ENCODE data around the gene MSI2.
"Not testable (repeated sequence)": the region's sequence is repeated elsewhere in the genome, so short reads cannot be mapped to it uniquely, and the experiment has no call there.

Gene MSI2

GRCh38 chr17:57620576-57620975 is 364.3 kb downstream of the MSI2 start:
- Histone ChIP-seq H3K79me2 (ENCODE audit: insufficient read depth, low read length) (no peaks in the 10 kb centered on the region), H2AFZ (ENCODE audit: low read length) (no peak overlapping the region), H3K9me2 (ENCODE audit: low read depth, low read length) (no peaks in the 10 kb centered on the region), H4K20me1 (ENCODE audit: insufficient read depth, low read length) (no peaks in the 10 kb centered on the region), H3K4me1 (ENCODE audit: insufficient read depth, low read length, severe bottlenecking) (peaks cover 44% of the 10 kb centered on the region), H3K27me3 (ENCODE audit: insufficient read depth, low read length) (no peaks in the 10 kb centered on the region), H3K9me3 (ENCODE audit: low read length) (peaks cover 16% of the 10 kb centered on the region), H3F3A (ENCODE audit: insufficient read depth, low read length) (no peaks in the 10 kb centered on the region; the same call in 1 of the 2 replicates), H3K9ac (ENCODE audit: low read length) (no peak overlapping the region), H3K36me3 (ENCODE audit: insufficient read depth, low read length) (peaks cover 62% of the 10 kb centered on the region), H3K4me3 (ENCODE audit: low read depth, low read length, poor library complexity, severe bottlenecking) (no peak overlapping the region), H3K27ac (ENCODE audit: low read depth, low read length, poor library complexity, severe bottlenecking) (peak overlapping the region; percentile 91), H3K4me2 (ENCODE audit: low read length) (no peak overlapping the region)
- no peak for TF ChIP-seq CTCF (IDR thresholded peaks at IDR 0.05; ENCODE audit: low read length)
- TF ChIP-seq EZH2 (IDR thresholded peaks at IDR 0.05; ENCODE audit: borderline replicate concordance, low read length), result no peak

- peak overlapping the region; percentile 63; the same call in 1 of the 2 replicates for H3K4me2 ChIP-seq (ENCODE audit: low read length)
- H3K9me2 ChIP-seq (ENCODE audit: low read depth, low read length); H3K27me3 ChIP-seq (ENCODE audit: insufficient read depth, low read length); H2AFZ ChIP-seq (ENCODE audit: low read length); H3K9me3 ChIP-seq (ENCODE audit: low read length); H3K79me2 ChIP-seq (ENCODE audit: insufficient read depth, low read length); H3K4me3 ChIP-seq (ENCODE audit: low read depth, low read length, poor library complexity, severe bottlenecking); H3F3A ChIP-seq (ENCODE audit: insufficient read depth, low read length); H4K20me1 ChIP-seq (ENCODE audit: insufficient read depth, low read length): not testable (repeated sequence)
- peaks cover 44% of the 10 kb centered on the region for H3K4me1 ChIP-seq (ENCODE audit: insufficient read depth, low read length, severe bottlenecking)
- peaks cover 61% of the 10 kb centered on the region for H3K36me3 ChIP-seq (ENCODE audit: insufficient read depth, low read length)
- peak overlapping the region; percentile 66; the same call in 1 of the 2 replicates for H3K9ac ChIP-seq (ENCODE audit: low read length)
- peak overlapping the region; percentile 91 for H3K27ac ChIP-seq (ENCODE audit: low read depth, low read length, poor library complexity, severe bottlenecking)
Measured at GRCh38 chr17:57621791-57622190, 365.5 kb downstream of the MSI2 start.

- no peaks in the 10 kb centered on the region for H3K79me2 ChIP-seq (ENCODE audit: insufficient read depth, low read length)
- H3K27me3 ChIP-seq (ENCODE audit: insufficient read depth, low read length), result no peaks in the 10 kb centered on the region
- H3K36me3 ChIP-seq (ENCODE audit: insufficient read depth, low read length), result peaks cover 61% of the 10 kb centered on the region
- H3K9ac ChIP-seq (ENCODE audit: low read length), result peak overlapping the region; percentile 66
- peak overlapping the region; percentile 28 for H3K4me3 ChIP-seq (ENCODE audit: low read depth, low read length, poor library complexity, severe bottlenecking)
- H3K9me2 ChIP-seq (ENCODE audit: low read depth, low read length), result no peaks in the 10 kb centered on the region
- peak overlapping the region; percentile 63 for H3K4me2 ChIP-seq (ENCODE audit: low read length)
- peak overlapping the region; percentile 91 for H3K27ac ChIP-seq (ENCODE audit: low read depth, low read length, poor library complexity, severe bottlenecking)
- peaks cover under 1% of the 10 kb centered on the region; the same call in 1 of the 2 replicates for H3K9me3 ChIP-seq (ENCODE audit: low read length)
- H3K4me1 ChIP-seq (ENCODE audit: insufficient read depth, low read length, severe bottlenecking), result peaks cover 44% of the 10 kb centered on the region
- no peak overlapping the region for H2AFZ ChIP-seq (ENCODE audit: low read length)
- TF ChIP-seq EZH2 (IDR thresholded peaks at IDR 0.05; ENCODE audit: borderline replicate concordance, low read length) (no peak), CTCF (IDR thresholded peaks at IDR 0.05; ENCODE audit: low read length) (no peak)
- no peaks in the 10 kb centered on the region for H3F3A ChIP-seq (ENCODE audit: insufficient read depth, low read length)
- no peaks in the 10 kb centered on the region for H4K20me1 ChIP-seq (ENCODE audit: insufficient read depth, low read length)
Measured at GRCh38 chr17:57622306-57622682, 366.0 kb downstream of the MSI2 start.

- Histone ChIP-seq H4K20me1 (ENCODE audit: insufficient read depth, low read length) (no peaks in the 10 kb centered on the region), H3K9me3 (ENCODE audit: low read length) (no peaks in the 10 kb centered on the region), H3K4me1 (ENCODE audit: insufficient read depth, low read length, severe bottlenecking) (peaks cover 46% of the 10 kb centered on the region), H3K4me2 (ENCODE audit: low read length) (peak overlapping the region; percentile 63), H3K27ac (ENCODE audit: low read depth, low read length, poor library complexity, severe bottlenecking) (peak overlapping the region; percentile 91), H3K4me3 (ENCODE audit: low read depth, low read length, poor library complexity, severe bottlenecking) (peak overlapping the region; percentile 28), H2AFZ (ENCODE audit: low read length) (no peak overlapping the region), H3K9me2 (ENCODE audit: low read depth, low read length) (no peaks in the 10 kb centered on the region), H3K27me3 (ENCODE audit: insufficient read depth, low read length) (no peaks in the 10 kb centered on the region), H3K36me3 (ENCODE audit: insufficient read depth, low read length) (peaks cover 62% of the 10 kb centered on the region), H3K79me2 (ENCODE audit: insufficient read depth, low read length) (no peaks in the 10 kb centered on the region), H3K9ac (ENCODE audit: low read length) (peak overlapping the region; percentile 66), H3F3A (ENCODE audit: insufficient read depth, low read length) (no peaks in the 10 kb centered on the region)
- TF ChIP-seq EZH2 (IDR thresholded peaks at IDR 0.05; ENCODE audit: borderline replicate concordance, low read length) (no peak), CTCF (IDR thresholded peaks at IDR 0.05; ENCODE audit: low read length) (no peak)
Measured at GRCh38 chr17:57622683-57623433, 366.5 kb downstream of the MSI2 start.
